ENCODE data around the gene DHRS2.

DHRS2 gene

DNA sequence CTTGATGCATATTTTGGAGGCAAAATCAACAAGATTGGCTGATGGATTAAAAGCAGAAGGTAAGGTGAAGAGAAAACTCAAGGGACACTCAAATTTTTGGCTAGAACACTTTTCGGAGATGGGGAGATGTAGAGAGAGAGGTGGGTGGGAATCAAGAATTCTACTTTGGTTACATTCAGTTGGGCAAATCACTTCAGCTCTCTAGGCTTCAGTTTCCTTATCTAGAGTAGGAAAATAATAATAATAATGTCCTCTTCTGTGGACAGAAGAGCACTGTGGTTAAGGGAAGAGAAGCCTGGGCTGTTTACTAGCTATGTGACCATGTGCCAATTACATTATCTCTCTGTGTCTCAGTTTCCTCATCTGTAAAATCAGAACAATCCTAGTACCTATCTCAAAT, 23.4 kb upstream of the DHRS2 start:
- no peak for DNase-seq

DNA sequence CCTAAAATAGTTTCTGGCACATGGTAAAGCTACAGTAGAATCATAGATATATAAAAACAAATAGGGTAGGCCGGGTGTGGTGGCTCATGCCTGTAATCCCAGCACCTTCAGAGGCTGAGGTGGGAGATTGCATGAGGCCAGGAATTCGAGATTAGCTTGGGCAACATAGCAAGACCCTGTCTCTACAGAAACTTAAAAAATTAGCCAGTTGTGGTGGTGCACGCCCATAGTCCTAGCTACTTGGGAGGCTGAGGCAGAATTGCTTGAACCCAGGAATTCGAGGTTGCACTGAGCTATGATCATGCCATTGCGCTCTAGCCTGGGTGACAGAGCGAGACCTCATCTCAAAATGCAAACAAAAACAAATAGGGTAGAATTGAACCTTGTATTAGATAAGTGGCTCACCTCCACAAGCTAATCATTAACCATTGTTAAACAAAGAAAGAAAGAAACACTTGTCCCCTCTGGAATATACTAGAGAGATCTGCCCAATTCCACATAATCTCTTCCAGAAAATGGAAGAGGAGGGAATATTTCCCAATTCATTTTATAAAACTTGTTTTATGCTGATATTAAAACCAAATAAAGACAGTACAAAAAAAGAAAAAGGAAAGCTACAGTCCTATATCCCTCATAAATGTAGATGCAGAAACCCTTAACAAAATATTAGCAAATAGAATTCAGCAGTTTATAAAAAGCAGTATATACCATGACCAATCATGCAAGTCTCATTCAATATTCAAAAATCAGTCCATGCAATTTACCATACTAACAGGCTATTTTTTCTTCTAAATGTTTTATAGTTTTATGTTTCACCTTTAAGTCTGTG, 22.7 kb upstream of the DHRS2 start:
- DNase-seq: no peak

DNA sequence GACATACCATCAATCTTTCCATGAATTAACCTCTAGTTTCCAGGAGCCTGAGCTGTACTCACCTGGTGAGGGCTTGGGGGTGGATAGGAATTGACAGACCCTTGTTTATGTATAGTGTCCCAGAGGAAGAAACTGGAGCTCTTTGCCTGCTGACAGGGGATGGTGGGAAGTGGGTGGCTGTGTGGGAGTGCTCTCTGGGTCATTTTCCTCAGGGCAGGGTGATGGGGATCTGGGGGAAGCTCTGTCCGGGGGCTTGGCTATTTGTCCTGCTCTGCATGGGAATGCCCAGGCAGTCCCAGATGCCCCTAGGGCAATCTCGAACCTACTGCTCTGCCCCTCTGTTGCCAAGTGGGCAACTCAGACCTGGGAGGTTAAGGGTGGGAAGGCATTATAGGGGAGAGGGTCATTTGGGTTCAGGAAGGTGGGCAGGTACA, 21.8 kb upstream of the DHRS2 start:
- no peak for DNase-seq

DNA sequence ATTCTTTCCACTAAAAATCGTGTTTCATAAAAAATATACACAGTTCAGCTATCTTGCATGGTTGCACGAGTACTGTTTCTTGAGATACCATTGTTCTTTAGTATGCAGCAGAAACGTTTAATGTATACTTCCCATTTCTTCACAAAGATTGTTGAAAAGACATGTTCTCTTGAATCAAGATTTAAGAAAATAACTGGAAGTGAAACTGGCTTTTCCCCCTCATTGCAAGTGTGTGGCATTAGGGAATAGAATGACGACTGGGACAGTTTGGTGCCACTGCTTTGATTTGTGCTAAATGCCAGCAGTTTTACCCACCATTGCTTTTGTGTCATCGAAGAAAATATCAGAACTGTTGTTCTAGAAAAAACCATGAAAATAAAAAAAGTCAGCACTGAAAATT, 20.3 kb upstream of the DHRS2 start:
- no peak for DNase-seq

DNA sequence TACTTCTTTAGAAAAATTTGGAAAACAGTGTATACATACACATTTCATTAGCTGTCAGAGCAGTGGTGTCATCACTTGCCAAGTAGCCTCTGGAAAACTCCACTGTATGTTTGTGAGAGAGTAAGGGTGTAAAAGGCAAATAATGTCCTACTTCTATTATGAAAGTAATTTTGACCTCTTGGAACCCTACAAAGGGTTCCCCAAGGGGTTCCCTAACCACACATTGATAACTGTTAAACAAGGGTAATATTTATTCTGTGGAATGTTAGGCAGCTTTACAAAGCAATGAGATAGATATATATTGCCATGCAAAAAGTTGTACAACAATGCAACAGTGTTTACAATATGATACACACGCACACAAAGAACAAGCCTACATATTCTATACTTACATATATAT, 18.6 kb upstream of the DHRS2 start:
- DNase-seq: no peak

DNA sequence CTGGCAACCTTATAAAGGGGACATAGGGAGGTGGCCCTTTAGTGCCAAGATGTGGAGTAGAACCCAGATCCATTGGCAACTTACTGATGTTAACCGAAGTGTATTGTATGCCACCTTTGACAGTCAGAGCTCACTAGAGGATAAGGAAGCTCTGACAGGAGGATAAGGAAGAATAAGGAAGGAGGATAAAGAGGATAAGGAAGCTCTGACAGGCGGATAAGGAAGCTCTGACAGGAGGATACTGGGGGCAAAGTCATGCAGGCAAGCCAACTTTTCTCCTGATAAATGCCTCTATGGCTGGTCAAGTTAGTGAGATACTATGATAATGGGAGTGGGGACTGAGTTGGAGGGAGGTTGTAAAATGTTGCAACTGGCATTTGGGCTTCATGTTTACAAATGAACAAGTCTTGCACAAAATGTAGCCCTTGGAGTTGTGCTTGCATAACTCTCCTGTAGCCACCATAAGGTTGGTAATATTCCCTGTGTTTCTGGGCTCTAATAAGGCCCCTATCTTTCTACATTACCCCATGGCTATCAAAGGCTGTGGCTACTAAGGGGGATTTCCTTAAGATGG, 17.7 kb upstream of the DHRS2 start:
- DNase-seq: no peak

DNA sequence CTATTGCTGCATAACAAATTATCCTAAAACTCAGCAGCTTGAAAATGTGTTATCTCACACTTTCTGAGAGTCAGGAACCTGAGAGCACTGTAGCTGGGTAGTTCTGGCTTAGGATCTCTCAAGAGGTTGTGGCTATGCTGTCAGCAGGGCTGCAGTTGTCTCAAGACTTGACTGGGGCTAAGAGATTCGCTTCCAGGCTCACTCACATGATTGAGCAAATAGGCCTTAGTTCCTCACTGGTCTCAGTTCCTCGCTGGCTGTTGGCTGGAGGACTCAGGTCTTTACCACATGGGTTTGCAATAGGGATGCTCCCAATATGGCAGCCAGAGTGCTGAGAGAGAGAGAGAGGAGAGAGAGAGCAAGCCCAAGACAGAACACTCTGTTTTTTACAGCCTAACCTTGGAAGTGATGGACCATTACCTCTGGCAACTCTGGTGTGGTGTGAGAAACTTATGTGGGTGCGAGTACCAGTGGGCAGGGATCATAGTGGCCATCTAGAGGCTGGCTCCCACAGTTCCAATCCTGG, 15.9 kb upstream of the DHRS2 start:
- DNase-seq: no peak

DNA sequence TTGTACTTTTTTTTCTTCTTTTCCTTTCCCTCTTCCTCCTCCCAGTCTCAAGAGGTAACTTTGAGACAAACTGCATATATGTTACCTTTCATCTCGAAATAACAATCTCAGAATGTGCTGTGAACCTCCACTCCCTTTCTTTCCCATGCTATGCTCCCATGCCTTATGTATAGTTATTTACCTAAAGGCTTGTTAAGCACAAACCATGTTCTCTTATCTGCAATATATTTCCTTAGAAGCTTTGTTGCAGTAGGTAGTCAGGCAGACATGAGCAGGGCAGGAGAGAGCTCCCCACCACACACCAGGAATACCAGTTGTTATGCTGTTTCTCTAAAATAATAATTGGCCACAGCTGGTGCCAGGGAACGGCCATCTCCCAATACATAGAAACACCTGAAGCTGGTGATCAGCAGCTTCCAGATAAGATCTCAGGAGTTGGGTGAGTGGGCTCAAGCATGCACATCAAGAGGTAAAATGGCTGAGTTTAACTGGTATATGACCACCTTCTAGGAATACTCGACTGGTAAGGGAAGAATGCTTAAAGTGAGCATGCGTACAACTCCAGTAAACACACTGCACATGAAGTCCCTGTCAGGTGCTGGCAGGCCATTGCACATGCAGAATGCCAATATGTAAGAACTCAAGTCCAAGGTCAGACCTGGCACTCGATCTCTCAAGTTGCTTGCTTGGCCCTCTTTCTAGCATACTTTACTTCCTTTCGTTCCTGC, 14.8 kb upstream of the DHRS2 start:
- DNase-seq: no peak

DNA sequence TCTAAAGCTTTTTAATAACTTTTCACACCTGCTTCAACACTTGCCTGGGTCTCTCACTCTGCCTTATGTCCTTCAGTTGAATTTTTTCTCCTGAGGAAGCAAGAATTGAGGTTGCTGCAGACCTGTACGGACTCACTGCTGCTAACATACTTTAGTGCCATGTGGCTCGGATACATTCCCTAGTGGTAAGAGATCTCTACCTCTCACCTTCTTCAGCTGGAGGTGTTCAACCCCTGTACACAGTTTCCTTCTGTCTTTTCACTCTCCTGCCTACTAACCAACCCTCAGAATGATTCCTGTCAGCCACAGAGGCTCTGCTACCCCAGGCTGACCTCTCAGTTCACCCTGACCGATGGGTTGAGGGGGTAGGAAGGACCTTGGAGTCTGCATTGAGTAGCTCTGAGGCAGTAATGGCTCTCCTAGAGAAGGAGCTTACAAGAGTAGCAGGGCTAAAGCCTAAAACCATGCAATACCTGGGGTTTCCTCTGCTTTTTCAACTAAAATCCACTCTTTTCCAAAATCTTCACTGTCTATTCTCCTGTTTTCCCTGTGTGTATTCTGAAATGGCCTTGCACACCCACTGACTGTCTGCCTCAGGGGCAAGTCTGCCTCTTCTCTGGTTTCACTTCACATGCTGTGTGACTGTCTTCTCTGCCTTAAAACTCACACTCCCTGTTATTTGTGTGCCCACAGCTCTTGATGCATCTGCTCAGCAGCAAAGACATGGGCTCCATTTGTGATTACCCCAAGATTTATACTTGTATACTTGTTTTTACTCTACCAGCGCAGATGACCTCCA, 14.0 kb upstream of the DHRS2 start:
- DNase-seq: no peak

DNA sequence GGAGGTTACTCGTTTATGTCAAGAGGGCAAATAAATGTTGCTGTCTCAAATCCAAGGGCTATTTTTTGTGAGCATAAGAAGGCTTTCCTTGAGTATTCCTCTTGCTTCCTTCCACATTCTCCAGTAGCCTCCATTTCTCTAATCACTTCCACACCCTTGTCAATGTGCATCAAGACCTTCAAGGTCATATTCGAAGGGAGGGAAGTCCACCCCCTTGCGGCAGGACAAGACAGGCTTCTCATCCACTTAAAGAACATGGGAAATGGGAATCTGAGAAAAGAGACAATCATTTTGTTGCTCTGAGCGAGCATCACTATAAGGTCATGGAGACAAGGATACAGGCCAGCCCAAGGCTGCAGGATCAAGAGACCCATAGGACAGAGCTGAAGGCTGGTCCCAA, 13.2 kb upstream of the DHRS2 start:
- DNase-seq: no peak

DNA sequence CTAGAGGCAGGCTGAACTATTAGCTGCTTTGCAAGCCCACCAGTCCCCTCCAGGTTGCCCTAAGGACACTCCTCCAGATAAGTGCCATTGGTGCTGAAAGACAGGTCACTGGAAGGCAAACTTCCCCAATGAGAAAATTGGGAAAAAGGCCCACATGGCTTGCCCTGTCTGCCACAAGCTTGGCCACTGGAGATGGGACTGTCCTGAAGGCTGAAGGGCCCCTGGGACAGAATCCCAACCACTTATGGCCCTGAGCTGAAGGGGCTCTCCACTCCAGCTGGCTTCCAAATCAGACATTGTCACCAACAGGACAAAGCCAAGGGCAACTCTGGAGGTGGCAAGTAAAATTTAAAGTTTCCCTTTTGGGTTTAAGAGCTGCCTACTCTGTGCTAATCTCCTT, 12.2 kb upstream of the DHRS2 start:
- DNase-seq: no peak

DNA sequence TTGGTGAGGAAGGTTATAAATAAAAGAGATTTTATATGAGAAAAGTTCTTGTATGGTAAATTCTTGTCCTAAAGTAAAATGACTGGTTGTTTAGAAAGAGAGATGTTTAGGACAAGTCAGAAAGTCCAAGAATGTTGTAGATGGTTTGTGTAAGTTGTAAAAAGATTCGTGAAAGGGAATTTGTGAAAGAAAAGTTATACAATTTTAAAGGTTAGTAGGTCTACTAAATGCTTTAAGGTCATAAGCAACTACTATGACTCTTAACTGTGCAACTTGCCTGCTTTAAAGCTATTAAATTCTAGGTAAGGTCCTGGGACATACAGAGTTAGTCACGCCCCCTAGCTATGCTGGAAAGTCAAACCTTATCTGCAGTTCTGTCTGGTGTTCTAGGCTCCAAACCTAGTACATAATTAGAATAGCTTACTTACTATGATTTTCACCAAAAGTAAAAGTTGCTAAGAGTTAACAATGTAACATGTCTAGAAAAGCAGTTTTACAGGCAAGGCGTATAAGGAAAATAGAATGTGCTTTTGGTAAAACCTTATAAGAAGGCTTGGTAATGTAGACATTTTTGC, 11.2 kb upstream of the DHRS2 start:
- no peak for DNase-seq

DNA sequence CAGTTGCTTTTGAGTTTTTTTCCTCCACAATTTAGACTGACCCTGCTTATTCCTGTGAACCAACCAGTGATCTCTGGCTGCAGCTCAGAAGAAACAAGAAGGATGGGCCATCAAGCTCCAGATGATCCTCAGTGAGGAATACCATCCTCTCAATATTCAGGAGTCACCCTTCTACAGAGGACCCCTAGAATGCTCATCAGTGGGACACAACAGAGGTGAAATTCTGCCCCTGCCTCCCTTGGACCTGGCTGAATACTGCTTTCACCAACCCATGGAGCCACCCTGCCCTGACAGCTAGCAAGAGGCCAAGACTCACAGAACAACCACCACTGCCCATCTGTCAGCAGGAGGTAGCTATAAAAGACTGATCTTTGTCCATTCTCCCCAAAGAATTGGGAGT, 9.2 kb upstream of the DHRS2 start:
- no peak for DNase-seq

DNA sequence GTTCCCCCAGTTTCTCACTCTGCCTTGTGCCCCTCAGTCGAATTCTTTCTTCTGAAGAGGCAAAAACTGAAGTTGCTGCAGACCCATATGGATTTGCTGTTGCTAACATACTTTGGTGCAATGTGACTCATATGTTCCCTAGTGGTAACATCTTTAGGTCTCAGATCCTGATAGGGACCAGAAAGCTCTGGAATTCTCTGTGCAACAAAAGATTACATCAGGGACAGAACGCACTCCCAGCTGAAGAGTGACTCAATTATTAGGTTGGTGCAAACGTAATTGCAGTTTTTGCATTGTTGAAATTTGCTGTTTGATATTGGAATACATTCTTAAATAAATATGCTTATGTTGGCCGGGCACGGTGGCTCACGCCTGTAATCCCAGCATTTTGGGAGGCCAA, 8.2 kb upstream of the DHRS2 start:
- no peak for DNase-seq

DNA sequence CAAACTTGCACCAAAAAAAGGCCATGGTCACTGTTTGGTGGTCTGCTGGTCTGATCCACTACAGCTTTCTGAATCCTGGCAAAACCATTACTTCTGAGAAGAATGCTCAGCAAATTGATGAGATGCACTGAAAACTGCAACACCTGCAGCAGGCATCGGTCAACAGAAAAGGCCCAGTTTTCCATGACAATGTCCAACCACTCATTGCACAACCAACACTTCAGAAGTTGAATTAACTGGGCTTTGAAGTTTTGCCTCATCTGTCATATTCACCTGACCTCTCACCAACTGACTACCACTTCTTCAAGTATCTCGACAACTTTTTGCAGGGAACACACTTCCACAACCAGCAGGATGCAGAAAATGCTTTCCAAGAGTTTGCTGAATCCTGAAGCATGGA, 7.0 kb upstream of the DHRS2 start:
- no peak for DNase-seq

DNA sequence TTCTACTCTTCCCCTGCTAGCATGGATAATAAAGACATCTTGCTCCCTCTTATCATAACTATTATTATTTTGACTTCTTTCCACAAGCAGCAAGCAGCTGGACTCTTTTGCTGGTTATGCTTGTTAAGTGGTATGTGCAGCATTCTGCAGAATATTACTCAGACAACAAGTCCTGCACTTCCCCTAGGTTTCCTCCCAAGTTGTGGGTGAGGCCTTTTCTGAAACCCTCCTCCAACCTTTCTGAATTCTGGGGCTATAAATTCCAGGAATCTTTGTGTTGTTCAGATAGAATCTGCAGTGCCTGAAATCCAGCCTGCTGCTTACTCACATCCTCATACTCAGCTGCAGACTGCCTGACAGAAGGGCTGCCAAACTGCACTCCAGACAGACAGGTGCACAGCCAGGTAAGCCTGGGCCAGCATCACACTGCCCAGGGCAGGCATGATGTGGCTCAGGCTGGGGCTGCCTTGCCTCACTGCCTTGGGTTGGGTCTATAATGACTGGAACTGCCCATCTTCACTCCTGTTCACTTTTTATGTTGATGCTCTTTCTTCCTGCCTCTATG, 6.2 kb upstream of the DHRS2 start:
- no peak for DNase-seq

DNA sequence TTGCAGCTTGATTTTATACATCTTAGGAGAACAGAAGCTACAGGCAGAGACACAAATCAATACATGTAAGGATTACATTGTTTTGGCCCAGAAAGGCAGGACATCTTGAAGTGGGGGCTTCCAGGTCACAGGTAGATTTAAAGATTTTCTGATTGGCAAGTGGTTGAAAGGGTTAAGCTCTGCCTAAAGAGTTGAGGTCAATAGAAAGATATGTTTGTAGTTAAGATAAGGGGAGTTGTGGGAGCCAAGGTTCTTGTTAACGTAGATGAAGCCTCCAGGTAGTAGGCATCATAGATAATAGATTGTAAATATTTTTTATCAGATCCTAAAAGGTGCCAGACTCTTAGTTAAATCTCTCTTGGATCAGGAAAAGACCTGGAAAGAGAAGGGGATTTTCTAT, 5.5 kb upstream of the DHRS2 start:
- DNase-seq: no peak

DNA sequence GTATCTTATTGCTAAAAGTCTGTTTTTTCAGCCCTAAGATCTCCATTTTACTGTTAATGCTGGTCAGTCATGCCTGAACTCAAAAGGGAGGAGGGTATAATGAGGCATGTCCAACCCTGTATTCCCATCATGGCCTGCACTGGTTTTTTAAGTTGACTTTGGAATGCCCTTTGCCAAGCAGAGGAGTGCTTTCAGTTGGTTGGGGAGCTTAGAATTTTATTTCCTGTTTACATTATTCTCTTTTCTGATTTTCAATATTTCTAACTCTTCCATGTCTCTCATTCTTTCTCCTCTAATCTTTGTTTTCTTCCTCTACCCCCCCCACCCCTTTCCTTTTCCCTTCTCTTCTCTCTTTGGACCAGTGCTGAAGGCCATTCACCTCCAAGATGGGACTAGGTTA, 4.9 kb upstream of the DHRS2 start:
- no peak for DNase-seq

DNA sequence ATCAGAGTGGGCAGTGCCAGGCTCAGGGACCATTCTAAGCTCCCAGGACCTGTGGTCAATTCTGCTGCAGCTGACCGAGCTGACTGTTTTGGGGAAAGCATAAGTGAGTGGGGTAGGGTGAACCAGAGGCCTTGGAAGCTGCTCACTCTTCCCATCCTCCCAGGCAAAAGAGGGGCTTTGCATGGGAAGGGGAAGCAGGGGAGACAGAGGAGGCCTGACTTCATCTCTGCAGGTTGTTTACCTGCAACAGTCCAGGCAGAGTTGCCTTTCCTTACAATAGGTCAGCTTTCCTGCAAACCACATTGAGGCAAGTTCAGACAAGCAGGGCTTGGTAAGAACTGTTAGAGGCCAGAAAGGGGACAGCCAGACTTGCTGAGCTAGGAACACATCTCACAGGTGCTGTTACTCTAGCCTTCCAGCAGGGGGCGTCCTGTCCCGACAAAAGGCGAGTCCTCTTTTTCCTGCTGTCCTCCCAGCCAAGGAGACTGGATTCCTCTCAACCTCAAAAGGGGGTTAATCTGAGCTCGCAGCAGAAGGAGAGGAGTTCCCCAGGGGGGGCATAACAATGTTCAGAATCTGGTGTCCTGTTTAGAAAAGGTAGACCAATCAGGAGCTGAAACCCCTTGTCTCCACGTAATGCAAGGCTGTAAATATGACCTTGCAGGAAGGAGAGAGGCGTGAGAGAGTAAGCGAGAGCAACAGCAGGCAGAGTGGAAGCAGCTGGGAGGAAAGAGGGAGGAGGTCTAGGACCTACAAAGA, 4.3 kb upstream of the DHRS2 start:
- peak; percentile 70 for DNase-seq

DNA sequence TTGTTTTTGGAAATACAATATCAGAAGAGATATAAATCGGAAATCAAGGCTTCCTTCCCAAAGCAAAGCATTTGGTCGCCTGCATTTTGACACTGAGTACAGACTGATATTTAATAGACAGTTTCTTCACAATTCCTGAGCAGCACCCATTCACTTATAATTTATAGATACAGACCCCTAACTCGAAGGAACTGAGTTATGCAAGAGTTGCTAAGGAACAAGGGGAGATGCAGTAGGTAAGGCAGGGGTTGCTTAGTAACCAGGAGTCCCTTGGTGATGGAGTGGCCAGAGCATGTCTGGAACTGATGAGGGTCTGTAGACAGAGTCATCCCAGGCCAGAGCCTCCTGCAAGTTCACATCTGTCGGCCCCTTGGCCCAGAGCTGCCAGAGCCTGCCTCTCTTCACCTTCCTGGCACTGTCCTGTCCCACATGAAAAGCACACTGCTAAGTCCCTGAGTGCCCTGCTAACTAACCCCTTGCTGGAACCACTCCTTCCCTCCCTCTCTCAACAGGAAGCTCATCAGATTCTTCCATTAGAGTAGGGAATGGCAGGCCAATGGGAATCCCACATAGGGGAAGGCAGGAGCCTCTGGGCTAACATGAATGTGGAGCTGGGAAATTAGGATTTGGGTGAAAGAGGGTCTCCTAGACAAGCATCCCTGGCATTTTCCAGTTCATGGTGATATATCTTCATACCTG, 3.6 kb upstream of the DHRS2 start:
- no peak for DNase-seq

DNA sequence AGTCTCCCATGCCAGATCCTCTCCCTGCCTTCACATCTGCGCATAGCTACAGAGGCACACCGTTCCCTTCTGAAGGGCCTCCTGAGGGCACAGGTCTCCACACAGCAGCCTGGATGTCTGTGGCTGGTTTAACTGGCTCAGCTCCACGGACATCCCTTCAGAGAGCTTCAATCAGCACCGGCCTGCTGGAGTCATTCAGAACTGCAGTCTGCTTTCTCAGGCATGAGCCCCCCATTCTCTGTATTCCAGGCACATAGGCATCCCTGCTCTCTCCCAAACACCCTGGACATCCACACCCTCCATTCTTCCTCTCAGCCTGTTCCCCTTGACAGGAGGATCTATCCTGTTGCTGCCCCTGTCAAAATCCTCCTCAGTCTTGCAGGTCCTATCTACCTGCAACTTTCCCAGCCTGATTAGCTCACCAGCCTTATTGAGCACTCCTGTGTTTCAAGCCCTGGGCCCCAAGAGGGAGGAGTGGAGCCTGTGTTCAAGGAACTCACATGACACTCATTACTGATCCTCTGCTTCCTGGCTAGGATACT, 2.9 kb upstream of the DHRS2 start:
- no peak for DNase-seq

All from stimulated activated CD4-positive, alpha-beta T cell treated with anti-CD3 and anti-CD28 coated beads, Interleukin-4, amount 100 ng/mL, for 1 hour (primary cell).